ENCODE data around the gene TCOF1. TPM values are rescaled to one million over a fixed set of nuclear protein-coding genes. Genes with fewer than 3 reads are reported as not detected.
"Not testable (repeated sequence)": the region's sequence is repeated elsewhere in the genome, so short reads cannot be mapped to it uniquely, and the experiment has no call there.

Gene TCOF1
- polyA plus RNA-seq, 1 donor from 2014 or later: 26.4 TPM

- H3K36me3 Mint-ChIP-seq: peaks cover 41% of the 10 kb centered on the region
- no peaks in the 10 kb centered on the region for H3K27me3 Mint-ChIP-seq
- no peaks in the 10 kb centered on the region for H3K9me3 Mint-ChIP-seq
- H3K27ac Mint-ChIP-seq: peak overlapping the region; percentile 100
- H3K4me1 Mint-ChIP-seq: peaks cover 24 to 31% (median 25%) of the 10 kb centered on the region in 3 donors
- peak overlapping the region; percentile 97 to 100 (median 100) for H3K4me3 Mint-ChIP-seq
Measured at GRCh38 chr5:150406723-150407095, 49.2 kb downstream of the TCOF1 start.

- Mint-ChIP-seq H3K4me3 (peak overlapping the region; percentile 97 to 100 (median 100)), H3K27ac (peak overlapping the region; percentile 100), H3K36me3 (peaks cover 42% of the 10 kb centered on the region), H3K9me3 (no peaks in the 10 kb centered on the region), H3K27me3 (no peaks in the 10 kb centered on the region), H3K4me1 (peaks cover 24 to 29% (median 25%) of the 10 kb centered on the region in 3 donors)
Measured at GRCh38 chr5:150407096-150407720, 49.7 kb downstream of the TCOF1 start.

- Mint-ChIP-seq H3K27ac (peak overlapping the region; percentile 100), H3K36me3 (peaks cover 40% of the 10 kb centered on the region), H3K27me3 (no peaks in the 10 kb centered on the region), H3K4me1 (peaks cover 22 to 29% (median 28%) of the 10 kb centered on the region in 3 donors), H3K4me3 (peak overlapping the region; percentile 97 to 100 (median 100)), H3K9me3 (peaks cover 0 to 3% (median 0%) of the 10 kb centered on the region in 3 donors)
Measured at GRCh38 chr5:150408231-150408943, 50.9 kb downstream of the TCOF1 start.

GRCh38 chr5:150409638-150410523 lies 52.4 kb downstream of the TCOF1 start:
- Mint-ChIP-seq H3K4me1 (peaks cover 25 to 31% (median 27%) of the 10 kb centered on the region in 3 donors), H3K4me3 (peak overlapping the region; percentile 97 to 100 (median 100)), H3K27me3 (peaks cover 4% of the 10 kb centered on the region), H3K36me3 (peaks cover 40% of the 10 kb centered on the region), H3K9me3 (peaks cover 0 to 3% (median 0%) of the 10 kb centered on the region in 3 donors), H3K27ac (peak overlapping the region; percentile 100)

- Mint-ChIP-seq H3K9me3 (peaks cover 0 to 3% (median 0%) of the 10 kb centered on the region in 3 donors), H3K36me3 (peaks cover 40% of the 10 kb centered on the region), H3K27me3 (peaks cover 4% of the 10 kb centered on the region), H3K4me3 (peak overlapping the region; percentile 97 to 100 (median 100)), H3K4me1 (peaks cover 27 to 31% (median 30%) of the 10 kb centered on the region in 3 donors), H3K27ac (peak overlapping the region; percentile 100)
Measured at GRCh38 chr5:150410524-150411244, 53.2 kb downstream of the TCOF1 start.

GRCh38 chr5:150411245-150411979 lies 53.9 kb downstream of the TCOF1 start:
- peaks cover 40% of the 10 kb centered on the region for H3K36me3 Mint-ChIP-seq
- H3K9me3 Mint-ChIP-seq: peaks cover 0 to 3% (median 0%) of the 10 kb centered on the region in 3 donors
- H3K27ac Mint-ChIP-seq: peak overlapping the region; percentile 100
- H3K4me3 Mint-ChIP-seq: peak overlapping the region; percentile 97 to 100 (median 100)
- peaks cover 4% of the 10 kb centered on the region for H3K27me3 Mint-ChIP-seq
- peaks cover 24 to 32% (median 29%) of the 10 kb centered on the region in 3 donors for H3K4me1 Mint-ChIP-seq

GRCh38 chr5:150412319-150413175 lies 55.0 kb downstream of the TCOF1 start, which contains the start of gene CD74:
Gene CD74 (minus strand): TSS chr5:150412910. CDS start chr5:150412749, 161 bp downstream.
- peaks cover 4% of the 10 kb centered on the region for H3K27me3 Mint-ChIP-seq
- peaks cover 34% of the 10 kb centered on the region for H3K36me3 Mint-ChIP-seq
- H3K4me1 Mint-ChIP-seq: peaks cover 27 to 31% (median 29%) of the 10 kb centered on the region in 3 donors
- H3K4me3 Mint-ChIP-seq: peak within 1 kb of the TSS; percentile 97 to 100 (median 100)
- H3K27ac Mint-ChIP-seq: peak within 1 kb of the TSS; percentile 100
- H3K9me3 Mint-ChIP-seq: peaks cover 0 to 3% (median 0%) of the 10 kb centered on the region in 3 donors

GRCh38 chr5:150413176-150413901 lies 55.8 kb downstream of the TCOF1 start:
- peak overlapping the region; percentile 100 for H3K27ac Mint-ChIP-seq
- peak overlapping the region; percentile 97 to 100 (median 100) for H3K4me3 Mint-ChIP-seq
- peaks cover 0 to 3% (median 0%) of the 10 kb centered on the region in 3 donors for H3K9me3 Mint-ChIP-seq
- peaks cover 26 to 31% (median 29%) of the 10 kb centered on the region in 3 donors for H3K4me1 Mint-ChIP-seq
- H3K27me3 Mint-ChIP-seq: peaks cover 4% of the 10 kb centered on the region
- H3K36me3 Mint-ChIP-seq: peaks cover 30% of the 10 kb centered on the region

GRCh38 chr5:150413902-150414790 lies 56.6 kb downstream of the TCOF1 start:
- Mint-ChIP-seq H3K4me1 (peaks cover 26 to 32% (median 31%) of the 10 kb centered on the region in 3 donors), H3K36me3 (peaks cover 24% of the 10 kb centered on the region), H3K27ac (peak overlapping the region; percentile 100), H3K4me3 (peak overlapping the region; percentile 97 to 100 (median 100))
- not testable (repeated sequence) for H3K27me3 Mint-ChIP-seq, H3K9me3 Mint-ChIP-seq

GRCh38 chr5:150419630-150420270 lies 62.3 kb downstream of the TCOF1 start:
- H3K4me1 Mint-ChIP-seq: peaks cover 36 to 42% (median 42%) of the 10 kb centered on the region in 3 donors
- H3K27me3 Mint-ChIP-seq: peaks cover 2% of the 10 kb centered on the region
- H3K4me3 Mint-ChIP-seq: peak overlapping the region; percentile 69 to 83 (median 76)
- H3K9me3 Mint-ChIP-seq: no peaks in the 10 kb centered on the region
- H3K36me3 Mint-ChIP-seq: no peaks in the 10 kb centered on the region
- peak overlapping the region; percentile 91 to 97 (median 93) for H3K27ac Mint-ChIP-seq

GRCh38 chr5:150422075-150422474 lies 64.6 kb downstream of the TCOF1 start:
- Mint-ChIP-seq H3K27ac (peak overlapping the region in 2 of 3 donors; percentile 32 to 91), H3K36me3 (no peaks in the 10 kb centered on the region), H3K4me1 (peaks cover 27 to 29% (median 28%) of the 10 kb centered on the region in 3 donors), H3K27me3 (peaks cover 2% of the 10 kb centered on the region), H3K4me3 (no peak overlapping the region), H3K9me3 (no peaks in the 10 kb centered on the region)

All from IgD-negative memory B cell (primary cell).